ENCODE results near the gene DGKI.

The DGKI gene

DNA sequence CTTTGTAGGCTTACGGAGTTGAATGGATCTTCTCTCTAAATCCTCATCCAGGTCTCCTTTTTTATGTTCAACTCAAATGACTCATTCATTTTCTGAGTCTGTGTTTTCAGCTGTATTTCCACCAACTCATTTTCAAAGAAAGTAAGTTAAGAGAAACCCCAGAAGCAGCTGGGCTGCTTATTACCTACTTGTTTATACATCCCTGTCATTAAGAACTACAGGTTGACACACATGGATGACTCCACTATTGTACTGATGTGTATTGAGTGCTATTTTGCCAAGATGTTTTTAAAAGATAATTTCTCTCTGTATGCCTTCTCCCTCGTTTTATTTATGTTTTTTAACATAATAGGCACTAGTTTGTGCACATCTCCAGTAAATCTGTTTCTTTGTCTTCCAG is 41.9 kb downstream of the DGKI start:
- H3K27ac ChIP-seq: no peak overlapping the region
- no peaks in the 10 kb centered on the region for H3K36me3 ChIP-seq (replicated peaks)
- no peak overlapping the region for H3K4me3 ChIP-seq (ENCODE audit: low read depth, low read length)
- H3K27me3 ChIP-seq (replicated peaks): no peaks in the 10 kb centered on the region
- no peak for DNase-seq
- TF ChIP-seq, protein P1, sequence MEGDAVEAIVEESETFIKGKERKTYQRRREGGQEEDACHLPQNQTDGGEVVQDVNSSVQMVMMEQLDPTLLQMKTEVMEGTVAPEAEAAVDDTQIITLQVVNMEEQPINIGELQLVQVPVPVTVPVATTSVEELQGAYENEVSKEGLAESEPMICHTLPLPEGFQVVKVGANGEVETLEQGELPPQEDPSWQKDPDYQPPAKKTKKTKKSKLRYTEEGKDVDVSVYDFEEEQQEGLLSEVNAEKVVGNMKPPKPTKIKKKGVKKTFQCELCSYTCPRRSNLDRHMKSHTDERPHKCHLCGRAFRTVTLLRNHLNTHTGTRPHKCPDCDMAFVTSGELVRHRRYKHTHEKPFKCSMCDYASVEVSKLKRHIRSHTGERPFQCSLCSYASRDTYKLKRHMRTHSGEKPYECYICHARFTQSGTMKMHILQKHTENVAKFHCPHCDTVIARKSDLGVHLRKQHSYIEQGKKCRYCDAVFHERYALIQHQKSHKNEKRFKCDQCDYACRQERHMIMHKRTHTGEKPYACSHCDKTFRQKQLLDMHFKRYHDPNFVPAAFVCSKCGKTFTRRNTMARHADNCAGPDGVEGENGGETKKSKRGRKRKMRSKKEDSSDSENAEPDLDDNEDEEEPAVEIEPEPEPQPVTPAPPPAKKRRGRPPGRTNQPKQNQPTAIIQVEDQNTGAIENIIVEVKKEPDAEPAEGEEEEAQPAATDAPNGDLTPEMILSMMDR (IDR thresholded peaks at IDR 0.05; ENCODE audit: low read depth, low read length, missing control alignments): no peak
- in situ Hi-C loops (cut with HindIII; ENCODE audit: low pct_ligation_motif_present, low sequenced_read_pairs): no loop called here

DNA sequence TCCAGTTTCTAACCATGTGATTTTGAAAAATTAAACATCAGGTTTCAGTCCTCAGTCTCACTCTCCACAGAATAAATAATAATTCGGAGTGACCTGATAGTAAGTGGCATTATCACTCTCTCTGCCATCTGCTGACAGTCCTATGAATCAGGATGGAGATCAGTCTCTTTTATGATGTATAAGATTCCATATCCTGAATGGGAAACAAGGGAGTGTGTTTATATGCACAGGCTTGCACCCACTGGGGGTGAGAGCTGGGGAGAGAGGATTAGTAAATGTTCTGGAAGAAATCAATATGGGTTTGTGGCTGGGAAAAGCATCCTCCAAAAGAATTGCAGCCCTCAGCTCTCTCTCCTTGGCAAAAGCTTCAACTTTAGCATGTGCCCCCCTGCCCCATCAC is 45.3 kb downstream of the DGKI start:
- Histone ChIP-seq H3K36me3 (replicated peaks) (no peaks in the 10 kb centered on the region), H3K27me3 (replicated peaks) (no peaks in the 10 kb centered on the region), H3K4me3 (ENCODE audit: low read depth, low read length) (no peak overlapping the region), H3K27ac (peak overlapping the region; percentile 25)
- TF ChIP-seq, protein P1 (IDR thresholded peaks at IDR 0.05; ENCODE audit: low read depth, low read length, missing control alignments): no peak
- DNase-seq: no peak
- in situ Hi-C loops (cut with HindIII; ENCODE audit: low pct_ligation_motif_present, low sequenced_read_pairs): no loop called here

DNA sequence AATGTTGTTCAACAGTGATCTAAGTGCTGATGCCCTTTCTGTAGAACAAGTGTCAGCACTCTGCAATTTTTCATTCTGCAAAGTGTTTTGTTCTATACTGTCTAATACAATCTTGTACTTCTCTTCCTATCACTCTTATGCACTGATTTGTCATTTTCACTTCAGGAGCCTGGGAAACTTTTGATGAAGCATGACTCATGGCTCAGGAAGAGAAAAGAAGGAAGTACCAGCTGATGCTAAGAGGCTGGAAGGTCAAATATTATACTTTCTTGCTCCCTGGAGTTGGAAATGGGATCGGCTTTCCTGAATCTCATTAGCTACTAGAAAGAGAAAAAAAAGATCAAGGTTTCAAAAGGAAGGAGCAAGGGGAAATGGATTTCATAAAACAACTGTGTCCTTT is 45.8 kb downstream of the DGKI start:
- in situ Hi-C loops (cut with HindIII; ENCODE audit: low pct_ligation_motif_present, low sequenced_read_pairs): no loop called here
- Histone ChIP-seq H3K36me3 (replicated peaks) (no peaks in the 10 kb centered on the region), H3K4me3 (ENCODE audit: low read depth, low read length) (no peak overlapping the region), H3K27me3 (replicated peaks) (no peaks in the 10 kb centered on the region), H3K27ac (peak overlapping the region; percentile 25)
- DNase-seq: peak; percentile 61
- TF ChIP-seq, protein P1 (IDR thresholded peaks at IDR 0.05; ENCODE audit: low read depth, low read length, missing control alignments): no peak

DNA sequence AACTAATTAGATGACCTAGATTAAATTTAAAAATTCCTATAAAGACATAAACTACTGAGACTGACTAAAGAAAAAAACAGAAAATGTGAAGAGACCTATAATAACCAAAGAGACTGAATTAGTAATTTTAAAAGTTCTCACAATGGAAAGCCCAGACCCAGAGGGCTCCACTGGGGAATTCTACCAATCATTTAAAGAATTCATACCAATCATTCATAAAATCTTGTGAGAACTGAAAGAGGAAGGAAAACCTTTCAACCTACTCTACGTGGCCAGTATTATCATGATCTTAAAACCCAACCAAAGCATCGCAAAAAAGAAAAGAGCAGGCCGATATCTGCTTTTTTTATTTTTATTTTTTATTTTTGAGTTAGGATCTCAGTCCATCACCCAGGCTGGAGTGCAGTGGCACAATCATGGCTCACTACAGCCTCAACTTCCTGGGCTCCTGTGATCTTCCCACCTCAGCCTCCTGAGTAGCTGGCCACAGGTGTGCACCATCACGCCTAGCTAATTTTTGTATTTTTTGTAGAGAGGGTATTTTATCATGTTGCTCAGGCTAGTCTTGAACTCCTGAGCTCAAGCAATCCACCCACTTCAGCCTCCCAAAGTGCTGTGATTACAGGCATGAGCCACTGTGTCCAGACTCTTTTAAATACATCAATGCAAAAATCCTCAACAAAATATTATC is 48.6 kb downstream of the DGKI start:
- H3K27me3 ChIP-seq (replicated peaks): no peaks in the 10 kb centered on the region
- H3K36me3 ChIP-seq (replicated peaks): no peaks in the 10 kb centered on the region
- no peak overlapping the region for H3K4me3 ChIP-seq (ENCODE audit: low read depth, low read length)
- TF ChIP-seq, protein P1 (IDR thresholded peaks at IDR 0.05; ENCODE audit: low read depth, low read length, missing control alignments): no peak
- no peak overlapping the region for H3K27ac ChIP-seq
- in situ Hi-C loops (cut with HindIII; ENCODE audit: low pct_ligation_motif_present, low sequenced_read_pairs): no loop called here
- DNase-seq: no peak

DNA sequence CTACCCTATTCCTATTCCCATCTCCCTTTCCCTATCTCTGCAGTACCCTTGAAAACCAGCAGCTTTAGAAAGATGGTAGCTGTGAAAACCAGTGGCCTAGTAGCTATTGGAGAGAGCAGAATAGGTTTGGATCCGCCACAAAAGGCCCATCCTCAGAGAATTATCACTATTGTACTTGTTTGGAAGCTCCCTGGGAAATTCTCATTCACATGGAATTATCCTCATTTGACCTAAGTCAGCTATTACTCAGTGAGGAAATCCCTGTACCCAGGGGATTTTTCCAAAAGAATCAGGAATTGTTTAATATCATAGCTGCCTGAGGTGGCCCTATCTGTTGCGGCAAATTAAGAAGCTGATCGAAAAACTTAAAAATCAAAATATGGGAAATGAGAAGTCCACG is 51.6 kb downstream of the DGKI start:
- Histone ChIP-seq H3K4me3 (ENCODE audit: low read depth, low read length) (no peak overlapping the region), H3K36me3 (replicated peaks) (no peaks in the 10 kb centered on the region), H3K27ac (no peak overlapping the region), H3K27me3 (replicated peaks) (no peaks in the 10 kb centered on the region)
- TF ChIP-seq, protein P1 (IDR thresholded peaks at IDR 0.05; ENCODE audit: low read depth, low read length, missing control alignments): no peak
- in situ Hi-C loops (cut with HindIII; ENCODE audit: low pct_ligation_motif_present, low sequenced_read_pairs): no loop called here
- no peak for DNase-seq

DNA sequence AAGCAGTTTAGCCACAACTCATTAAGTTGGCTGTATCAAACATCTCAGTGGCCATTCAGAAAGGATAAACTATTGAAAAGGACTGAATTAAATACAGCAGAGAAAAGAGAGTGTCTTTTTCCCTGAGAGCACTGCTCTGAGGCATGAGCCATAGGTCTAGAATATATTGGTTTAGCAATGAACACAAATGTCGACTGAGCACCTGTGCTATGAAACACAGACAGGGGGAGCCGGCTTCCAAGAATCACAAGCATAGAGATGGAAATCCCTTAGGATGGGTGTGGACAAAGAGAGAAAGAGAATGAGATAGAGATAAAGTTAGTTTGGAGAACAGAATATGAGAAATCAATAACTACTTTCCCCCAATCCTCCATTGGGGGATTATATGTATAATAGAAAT is 54.8 kb downstream of the DGKI start:
- TF ChIP-seq, protein P1 (IDR thresholded peaks at IDR 0.05; ENCODE audit: low read depth, low read length, missing control alignments): peak; percentile 15
- in situ Hi-C loops (cut with HindIII; ENCODE audit: low pct_ligation_motif_present, low sequenced_read_pairs): no loop called here
- DNase-seq: no peak

More for the DNA sequence above, 54.8 kb downstream of the DGKI start:
- Histone ChIP-seq H3K4me3 (ENCODE audit: low read depth, low read length) (no peak overlapping the region), H3K27ac (no peak overlapping the region), H3K36me3 (replicated peaks) (no peaks in the 10 kb centered on the region), H3K27me3 (replicated peaks) (no peaks in the 10 kb centered on the region)

All from brain microvascular endothelial cell (primary cell).